CD4-positive, alpha-beta T cell (primary cell): ENCODE data around the gene GRAP. TPM values are rescaled to one million over a fixed set of nuclear protein-coding genes. Genes with fewer than 3 reads are reported as not detected.

Experiments used
- ATAC-seq: fragments of 200-7000 bp; cut with Tn5 transposase; one replicate; pipeline ENCODE4 v1.10.0; 2022; ENCODE audit warnings: mild to moderate bottlenecking; ENCODE audit not compliant: poor library complexity
- CTCF ChIA-PET: fragments of 350-600 bp; sonication (Branson Sonifier 250); formaldehyde crosslinking; loops from one replicate; lab custom pipeline; 2021; ENCODE audit warnings: antibody characterized with exemption, inconsistent platforms; lab: Charles Lee
- POLR2A ChIA-PET: fragments of 350-600 bp; sonication (Branson Sonifier 250); formaldehyde crosslinking; loops from one replicate; lab custom pipeline; 2021; ENCODE audit warnings: antibody characterized with exemption, inconsistent platforms; lab: Charles Lee
- DNase-seq, 14 experiments: peaks; one replicate each; pipeline ENCODE4 v3.0.0-alpha.2; 2013 to 2020; ENCODE audit warnings: mixed read lengths in 2 of 14
- H3K27ac ChIP-seq, 2 donors: one replicate each; pipeline versions ENCODE4 v1.5.1 to v1.7.0; 2013; ENCODE audit warnings: low read length in 2 of 2, low read depth in 1 of 2, mild to moderate bottlenecking in 1 of 2
- H3K27me3 ChIP-seq, 2 experiments: 1 replicate in 1 of 2; 2 replicates in 1 of 2; pipeline versions ENCODE4 v1.6.1 to v1.7.0; 2013; ENCODE audit warnings: low read length in 2 of 2, control low read depth in 1 of 2, mild to moderate bottlenecking in 1 of 2, moderate library complexity in 1 of 2; ENCODE audit not compliant: insufficient read depth in 2 of 2, control insufficient read depth in 1 of 2
- H3K36me3 ChIP-seq: one replicate; pipeline ENCODE4 v1.6.1; 2013; ENCODE audit warnings: low read length, control low read depth; ENCODE audit not compliant: insufficient read depth
- H3K4me1 ChIP-seq: one replicate; pipeline ENCODE4 v1.6.1; 2013; ENCODE audit warnings: low read length, control low read depth; ENCODE audit not compliant: insufficient read depth
- H3K4me3 ChIP-seq: one replicate; pipeline ENCODE4 v1.5.1; 2013; ENCODE audit warnings: mild to moderate bottlenecking, low read length, moderate library complexity
- H3K9me3 ChIP-seq, 2 experiments: 1 replicate in 1 of 2; 2 replicates in 1 of 2; pipeline versions ENCODE4 v1.6.1 to v1.7.0; 2013; ENCODE audit warnings: low read length in 2 of 2, mild to moderate bottlenecking in 2 of 2, control low read depth in 1 of 2, moderate library complexity in 1 of 2; ENCODE audit not compliant: control insufficient read depth in 1 of 2, insufficient read depth in 1 of 2
- H3K27ac Mint-ChIP-seq: one replicate; pipeline ENCODE4 v1.8.0; 2020; ENCODE audit warnings: mixed read lengths
- H3K27me3 Mint-ChIP-seq: one replicate; pipeline ENCODE4 v1.8.0; 2021; ENCODE audit warnings: mixed read lengths
- H3K36me3 Mint-ChIP-seq: one replicate; pipeline ENCODE4 v1.8.0; 2021; ENCODE audit warnings: low read depth, mixed read lengths
- H3K4me1 Mint-ChIP-seq: one replicate; pipeline ENCODE4 v1.8.0; 2021; ENCODE audit warnings: low read depth, mixed read lengths
- H3K4me3 Mint-ChIP-seq: one replicate; pipeline ENCODE4 v1.8.0; 2020; ENCODE audit warnings: mild to moderate bottlenecking, mixed read lengths
- H3K9me3 Mint-ChIP-seq: one replicate; pipeline ENCODE4 v1.8.0; 2020; ENCODE audit warnings: mixed read lengths
- intact Hi-C, 2 experiments: fragments of 100-400 bp; cut with DNase I in 1 of 2; cut with micrococcal nuclease in 1 of 2; formaldehyde crosslinking; loops; one replicate each; pipeline versions ENCODE4 v1.15.1 to v1.9.0; 2023 to 2025; cut with DNase I, micrococcal nuclease
- total RNA-seq, 174 experiments: library from RNA in 2 of 174; stranded (reverse) in 2 of 174; gene quantifications; one replicate each; pipeline ENCODE4 v1.2.3 and lab custom pipeline; 2021 to 2026
- TF ChIP-seq, protein P1 (sequence below): fragments of 200-600 bp; IDR thresholded peaks from one replicate; pipeline ENCODE4 v1.8.0; 2022; ENCODE audit warnings: antibody characterized with exemption, mild to moderate bottlenecking

Gene GRAP
- total RNA-seq, 2 experiments from 2014 or later, result 20.1 to 20.4 TPM

- Histone ChIP-seq H3K4me1 (peaks cover 35% of the 10 kb centered on the region), H3K27me3 (no peaks in the 10 kb centered on the region), H3K9me3 (no peaks in the 10 kb centered on the region), H3K4me3 (no peak overlapping the region), H3K36me3 (peaks cover 14% of the 10 kb centered on the region), H3K27ac (no peak overlapping the region)
- Mint-ChIP-seq H3K4me3 (no peak overlapping the region), H3K4me1 (peaks cover 20% of the 10 kb centered on the region), H3K9me3 (peaks cover 1% of the 10 kb centered on the region), H3K27me3 (no peaks in the 10 kb centered on the region), H3K36me3 (peaks cover 22% of the 10 kb centered on the region), H3K27ac (no peak overlapping the region)
- TF ChIP-seq, protein P1, sequence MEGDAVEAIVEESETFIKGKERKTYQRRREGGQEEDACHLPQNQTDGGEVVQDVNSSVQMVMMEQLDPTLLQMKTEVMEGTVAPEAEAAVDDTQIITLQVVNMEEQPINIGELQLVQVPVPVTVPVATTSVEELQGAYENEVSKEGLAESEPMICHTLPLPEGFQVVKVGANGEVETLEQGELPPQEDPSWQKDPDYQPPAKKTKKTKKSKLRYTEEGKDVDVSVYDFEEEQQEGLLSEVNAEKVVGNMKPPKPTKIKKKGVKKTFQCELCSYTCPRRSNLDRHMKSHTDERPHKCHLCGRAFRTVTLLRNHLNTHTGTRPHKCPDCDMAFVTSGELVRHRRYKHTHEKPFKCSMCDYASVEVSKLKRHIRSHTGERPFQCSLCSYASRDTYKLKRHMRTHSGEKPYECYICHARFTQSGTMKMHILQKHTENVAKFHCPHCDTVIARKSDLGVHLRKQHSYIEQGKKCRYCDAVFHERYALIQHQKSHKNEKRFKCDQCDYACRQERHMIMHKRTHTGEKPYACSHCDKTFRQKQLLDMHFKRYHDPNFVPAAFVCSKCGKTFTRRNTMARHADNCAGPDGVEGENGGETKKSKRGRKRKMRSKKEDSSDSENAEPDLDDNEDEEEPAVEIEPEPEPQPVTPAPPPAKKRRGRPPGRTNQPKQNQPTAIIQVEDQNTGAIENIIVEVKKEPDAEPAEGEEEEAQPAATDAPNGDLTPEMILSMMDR, result no peak
- CTCF ChIA-PET, result no interaction called here
- intact Hi-C loops, result no loop called here
- POLR2A ChIA-PET, result interaction anchor here (0.9 to 1.2 kb wide), 2 partner anchors 14 to 90 kb away, joined by 3 to 5 read pairs; partner anchors contain the start of gene FAM83G
- DNase-seq, result no peak
- ATAC-seq, result no peak
These were observed 56.4 kb downstream of the GRAP start for GRCh38 chr17:18990331-18990730.

DNA sequence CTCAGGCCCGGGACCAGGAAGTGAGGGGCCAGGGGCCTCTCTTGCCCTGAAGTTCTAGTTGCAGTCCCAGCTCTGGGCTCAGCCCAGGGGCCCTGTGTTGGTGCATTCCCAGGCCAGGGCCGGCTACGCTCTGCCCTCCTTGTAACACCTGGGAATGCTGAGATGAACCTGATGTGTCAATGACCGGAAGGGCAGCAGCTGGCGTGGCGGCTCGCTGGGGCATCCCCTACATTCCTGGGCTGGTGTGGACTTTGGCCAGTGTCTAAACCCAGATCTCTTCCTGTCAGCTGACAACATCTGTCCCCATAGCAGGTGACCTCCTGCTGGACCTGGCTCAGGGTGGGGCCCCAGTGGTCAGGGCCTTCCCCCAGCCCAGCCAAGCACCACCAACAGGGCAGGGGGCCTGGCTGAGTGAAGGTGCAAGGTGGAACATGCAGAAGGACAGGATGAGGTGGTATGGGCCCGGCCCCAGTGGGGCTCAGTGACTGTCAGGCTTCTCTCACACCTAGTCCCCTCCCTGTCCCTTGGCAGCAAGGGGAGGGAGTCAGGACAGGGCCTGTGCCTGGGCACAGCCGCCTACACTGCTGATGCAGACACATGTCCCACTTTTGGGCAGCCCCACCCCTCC, 58.1 kb downstream of the GRAP start:
- no peak overlapping the region for H3K4me3 ChIP-seq
- peaks cover 18% of the 10 kb centered on the region for H3K36me3 ChIP-seq
- Mint-ChIP-seq H3K27me3 (no peaks in the 10 kb centered on the region), H3K9me3 (no peaks in the 10 kb centered on the region), H3K27ac (no peak overlapping the region), H3K36me3 (peaks cover 16% of the 10 kb centered on the region), H3K4me1 (peaks cover 13% of the 10 kb centered on the region), H3K4me3 (no peak overlapping the region)
- TF ChIP-seq, protein P1, result no peak
- CTCF ChIA-PET, result interaction anchor here (0.6 kb wide), 1 partner anchor 125 kb away, joined by 7 read pairs; no protein-coding TSS in a partner anchor
- intact Hi-C loops, result no loop called here
- DNase-seq (no peak), ATAC-seq (no peak)
- H3K9me3 ChIP-seq, result no peaks in the 10 kb centered on the region
- H3K4me1 ChIP-seq, result peaks cover 23% of the 10 kb centered on the region
- POLR2A ChIA-PET, result no interaction called here
- no peaks in the 10 kb centered on the region for H3K27me3 ChIP-seq
- H3K27ac ChIP-seq, result no peak overlapping the region

DNA sequence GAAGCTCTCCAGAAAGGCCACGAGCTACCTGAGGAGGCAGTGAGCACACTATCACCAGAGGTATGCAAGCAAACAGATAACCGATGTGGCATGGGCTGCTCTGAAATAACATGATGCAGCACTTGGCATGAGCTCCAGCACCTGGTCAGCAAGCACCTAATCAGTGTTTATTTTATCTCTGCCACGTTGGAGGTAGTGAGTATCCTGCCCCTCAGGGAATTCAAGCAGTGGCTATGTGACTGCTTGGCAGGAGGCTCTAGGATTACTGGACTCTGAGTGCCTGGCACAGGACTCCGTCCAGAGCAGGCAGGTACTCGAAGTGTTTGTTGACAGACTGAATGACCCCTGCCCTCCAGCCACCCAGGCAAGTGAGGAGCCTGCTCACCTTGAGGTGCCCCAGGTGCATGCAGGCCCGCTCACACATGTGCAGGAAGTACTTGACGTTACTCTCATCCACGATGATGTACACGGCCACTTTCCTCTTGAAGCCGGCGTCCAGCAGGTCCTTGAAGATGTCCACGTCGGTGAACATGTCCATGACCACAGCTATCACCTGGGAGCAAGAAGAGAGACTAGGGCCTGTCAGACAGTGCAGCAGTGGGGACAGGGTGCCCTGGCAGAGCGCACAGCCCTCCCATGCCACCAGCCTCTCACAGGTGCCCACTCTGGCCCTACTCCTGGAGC, 58.8 kb downstream of the GRAP start:
- Histone ChIP-seq H3K27ac (no peak overlapping the region), H3K9me3 (no peaks in the 10 kb centered on the region), H3K36me3 (peaks cover 18% of the 10 kb centered on the region), H3K4me1 (peaks cover 16% of the 10 kb centered on the region), H3K4me3 (no peak overlapping the region), H3K27me3 (no peaks in the 10 kb centered on the region)
- Mint-ChIP-seq H3K4me3 (no peak overlapping the region), H3K27ac (no peak overlapping the region), H3K4me1 (peaks cover 7% of the 10 kb centered on the region), H3K36me3 (peaks cover 16% of the 10 kb centered on the region), H3K9me3 (no peaks in the 10 kb centered on the region), H3K27me3 (no peaks in the 10 kb centered on the region)
- ATAC-seq, result no peak
- CTCF ChIA-PET, result interaction anchor here (0.6 kb wide), 1 partner anchor 124 kb away, joined by 7 read pairs; no protein-coding TSS in a partner anchor
- POLR2A ChIA-PET, result no interaction called here
- DNase-seq, result no peak
- TF ChIP-seq, protein P1, result no peak
- intact Hi-C loops, result no loop called here
